NCI-H2107 treated with DMSO at 0.1 percent for 48 hours (cell line): ENCODE measurements around the gene HLX.

Source experiments
- DNase-seq: peaks from one replicate; lab custom pipeline; 2025; ENCODE audit not compliant: unreplicated experiment; lab: John Stamatoyannopoulos, UW

HLX gene

DNA sequence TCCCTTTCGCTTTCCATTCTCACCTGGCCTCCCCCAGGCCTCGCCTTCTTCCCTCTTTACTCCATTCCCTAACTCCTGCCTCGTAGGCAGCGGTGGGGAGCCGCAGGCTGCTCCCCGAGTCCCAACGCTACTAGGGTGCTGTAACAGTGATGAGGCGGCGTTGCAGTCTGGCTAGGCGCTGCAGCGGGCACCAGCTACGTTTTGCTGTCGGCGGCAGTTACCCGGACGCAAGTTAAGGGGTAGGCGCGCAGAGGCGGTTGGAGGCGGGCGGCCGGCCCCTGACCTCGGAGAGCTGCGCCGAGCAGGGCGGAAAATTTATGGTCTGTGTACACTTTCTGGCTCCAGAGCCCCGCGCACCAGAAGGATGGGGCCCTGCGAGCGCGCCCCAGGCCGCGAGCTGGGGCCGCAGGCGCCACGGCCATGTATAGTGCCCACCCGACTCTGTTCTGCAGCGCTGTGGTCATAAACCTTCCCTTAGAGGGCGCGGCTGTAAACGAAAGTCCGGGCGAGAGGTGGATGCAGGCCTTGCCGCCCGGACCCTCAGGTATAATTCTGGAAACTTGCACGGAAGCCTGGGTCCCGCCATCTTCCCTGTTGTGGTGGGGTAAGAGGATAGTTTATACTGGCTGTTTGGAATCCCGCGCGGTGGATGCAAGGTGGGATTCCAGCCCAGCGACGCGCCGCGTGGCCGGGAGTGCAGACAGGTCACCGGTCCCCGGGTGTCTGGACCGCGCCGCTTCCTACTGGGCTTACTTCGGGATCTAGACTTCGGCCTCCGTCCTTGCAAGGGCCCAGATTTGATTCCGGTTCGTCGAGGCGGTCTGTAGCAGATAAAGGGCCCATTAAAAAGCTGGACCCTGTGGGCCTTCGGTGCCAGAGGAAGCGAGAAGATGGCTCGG is 15.0 kb downstream of the HLX start:
- no peak for DNase-seq

DNA sequence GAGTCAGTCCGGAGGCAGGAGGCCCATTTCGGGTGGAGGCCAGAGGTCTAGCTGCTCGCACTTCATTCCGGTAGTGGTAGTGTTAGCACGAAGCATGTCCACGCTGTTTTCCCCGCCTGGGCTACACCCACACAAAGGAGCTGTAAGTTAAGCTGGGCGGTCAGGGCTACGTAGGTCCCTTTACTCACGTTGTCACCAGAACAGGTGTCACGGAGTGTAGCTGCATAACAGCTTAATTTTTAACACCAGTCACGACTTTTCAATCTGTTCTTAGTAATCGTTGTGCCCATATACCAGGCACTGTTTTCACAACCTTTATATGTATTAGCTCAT is 15.6 kb downstream of the HLX start:
- DNase-seq, result no peak

DNA sequence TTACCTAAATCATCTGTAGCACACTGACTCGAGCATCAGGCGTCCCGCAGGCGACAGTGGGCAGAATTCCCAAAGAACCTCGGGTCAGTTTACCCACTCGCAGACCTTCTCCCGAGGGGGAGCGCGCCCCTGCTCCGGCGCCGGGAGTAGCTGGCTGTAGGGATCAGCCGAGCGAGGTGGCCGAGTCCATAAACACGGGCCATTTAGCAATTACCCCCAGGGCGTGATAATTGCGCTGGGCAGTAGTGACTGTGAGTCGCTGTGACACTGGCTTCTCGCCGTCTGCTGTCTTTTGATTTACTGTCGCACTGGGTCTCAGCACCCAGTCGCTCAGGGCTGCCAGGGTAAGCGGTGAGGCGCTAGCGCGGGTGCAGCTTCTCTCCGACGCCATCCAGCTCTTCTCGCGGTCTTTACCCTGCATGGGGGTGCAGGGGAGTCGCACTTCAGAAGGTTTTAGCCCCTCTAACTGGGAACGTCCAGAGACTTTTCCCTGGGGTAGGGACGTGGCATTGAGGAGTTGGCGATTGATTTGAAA is 16.2 kb downstream of the HLX start:
- DNase-seq, result no peak

DNA sequence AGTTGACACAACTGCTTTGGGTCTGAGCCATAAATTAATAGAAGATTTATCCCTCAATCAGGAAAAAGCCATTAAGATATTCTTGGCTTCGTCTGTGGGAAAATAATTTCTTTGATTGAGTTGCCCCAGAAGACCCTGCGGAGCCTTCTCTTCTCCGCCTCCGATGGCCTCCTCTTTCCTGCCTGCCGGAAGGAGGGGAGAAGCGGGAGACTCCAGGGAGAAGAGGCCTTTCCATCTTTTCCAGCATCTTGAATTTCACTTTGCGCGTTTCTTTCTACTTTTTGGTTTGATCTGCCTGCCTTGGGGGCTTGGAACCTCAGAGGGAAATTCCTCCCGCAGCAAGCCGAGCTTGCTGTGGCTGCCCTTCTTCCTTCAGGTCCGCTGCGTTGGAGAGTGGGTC is 16.8 kb downstream of the HLX start:
- no peak for DNase-seq

DNA sequence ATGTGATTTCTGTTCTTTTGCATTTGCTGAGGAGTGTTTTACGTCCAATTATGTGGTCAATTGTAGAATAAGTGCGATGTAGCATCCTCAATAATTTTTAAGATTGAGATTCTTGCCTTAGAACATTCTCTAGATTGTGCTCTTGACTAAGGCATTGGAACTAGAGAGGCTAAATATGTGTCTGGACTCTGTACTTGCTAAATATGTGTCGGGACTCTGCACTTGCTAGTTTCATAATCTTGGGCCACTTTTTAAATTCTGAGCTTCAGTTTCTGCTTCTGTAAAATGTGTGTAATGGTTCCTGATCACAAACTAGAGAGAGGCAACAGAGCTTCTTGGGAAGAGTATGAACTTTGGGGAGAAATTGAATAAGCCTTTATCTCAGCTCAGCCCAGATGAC is 21.6 kb downstream of the HLX start:
- no peak for DNase-seq

DNA sequence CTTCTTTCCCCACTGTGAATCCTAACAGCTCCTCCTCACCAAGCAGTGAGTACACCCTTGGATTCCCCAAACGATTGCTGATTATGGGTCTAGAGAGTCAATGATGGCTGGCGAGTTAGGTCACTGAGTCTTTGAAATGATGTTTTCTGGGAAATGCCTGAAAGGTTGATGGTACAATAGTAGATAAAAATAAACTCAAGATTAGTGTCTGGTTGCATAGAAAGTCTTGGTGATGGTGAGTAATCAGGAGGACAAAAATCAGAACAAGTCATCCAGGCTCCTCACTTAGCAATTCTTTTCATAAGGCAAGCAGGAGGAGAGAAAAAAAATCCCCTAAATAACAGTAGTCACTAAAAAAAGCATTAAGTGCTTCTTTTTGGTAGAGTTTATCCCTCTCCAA is 22.6 kb downstream of the HLX start:
- no peak for DNase-seq

DNA sequence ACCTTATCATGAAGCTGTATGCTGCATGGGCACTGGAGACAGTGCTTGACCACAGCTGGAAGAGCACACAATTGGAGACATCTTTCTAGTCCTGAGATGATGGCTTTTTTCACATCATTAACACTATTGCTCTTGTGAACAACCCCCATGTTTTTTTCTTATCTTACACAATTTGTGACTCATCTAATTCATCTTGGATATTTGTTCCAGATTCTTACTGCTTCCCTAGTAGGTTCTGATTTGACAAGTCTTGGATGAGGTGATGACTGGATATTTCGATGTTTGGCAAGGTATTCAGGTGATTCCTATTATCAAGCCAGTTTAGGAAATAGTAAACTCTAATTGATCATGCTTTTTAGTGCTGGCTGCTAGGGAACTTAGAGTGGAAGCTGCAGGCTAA is 23.7 kb downstream of the HLX start:
- no peak for DNase-seq

DNA sequence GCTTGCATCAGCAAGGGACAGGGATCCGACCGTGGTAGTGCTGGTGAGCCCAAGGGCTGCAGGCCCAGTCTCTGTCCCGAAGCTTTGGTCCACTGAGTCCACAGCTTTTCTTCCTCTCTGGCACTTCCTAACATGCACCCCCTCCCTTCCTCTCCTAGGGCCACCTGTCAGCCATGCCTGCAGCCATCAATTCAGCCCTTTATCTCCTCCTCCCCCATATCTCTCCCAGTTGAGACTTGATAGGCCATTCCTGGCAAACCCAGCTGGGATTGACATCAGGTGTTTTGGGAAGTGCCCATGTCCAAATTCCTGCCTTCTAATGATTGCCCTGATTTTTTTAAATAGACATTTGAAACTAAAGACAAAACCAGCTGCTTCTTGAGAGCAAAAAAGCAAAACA is 25.6 kb downstream of the HLX start:
- DNase-seq, result no peak

DNA sequence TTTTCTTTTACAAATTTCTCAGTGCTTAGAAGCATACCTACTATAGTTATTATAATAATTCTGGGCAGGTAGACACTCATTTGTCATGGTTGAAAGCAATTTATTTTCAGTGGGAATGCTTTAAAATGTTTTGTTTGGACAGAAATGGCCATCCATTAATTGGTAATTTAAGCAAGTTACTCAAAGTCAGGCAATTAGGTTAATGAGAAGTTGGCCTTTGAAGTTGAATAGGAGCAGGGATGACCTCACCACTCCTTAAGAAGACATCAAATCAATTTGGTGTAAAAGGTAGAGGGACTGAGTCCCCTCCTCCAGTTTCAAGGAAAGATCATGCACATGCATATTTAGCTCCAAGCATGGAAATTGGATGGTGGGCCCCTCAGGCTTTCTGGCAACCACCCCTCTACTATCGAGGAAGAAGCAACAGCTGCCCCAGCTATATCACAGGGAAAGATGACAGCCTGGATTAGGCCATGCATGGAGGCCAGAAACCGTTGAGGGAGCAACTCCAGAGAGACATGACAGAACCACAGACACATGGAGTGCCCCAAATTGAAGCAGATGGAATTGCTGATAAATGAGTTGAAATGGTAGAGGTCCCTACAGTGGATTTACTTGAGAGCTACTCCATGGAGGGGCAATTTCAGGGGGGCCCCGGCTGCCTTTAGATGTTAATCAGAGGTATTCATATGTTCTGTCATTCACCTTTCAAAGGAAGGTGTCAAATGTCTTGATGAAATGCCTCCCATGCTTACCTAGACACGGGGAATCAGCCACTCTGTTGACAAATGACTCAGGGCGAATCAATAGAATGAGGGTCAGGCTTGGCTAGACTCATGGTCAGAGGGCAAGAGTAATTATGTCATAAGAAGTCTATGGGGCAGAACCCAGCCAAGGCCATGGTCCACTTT is 26.7 kb downstream of the HLX start:
- DNase-seq, result no peak

DNA sequence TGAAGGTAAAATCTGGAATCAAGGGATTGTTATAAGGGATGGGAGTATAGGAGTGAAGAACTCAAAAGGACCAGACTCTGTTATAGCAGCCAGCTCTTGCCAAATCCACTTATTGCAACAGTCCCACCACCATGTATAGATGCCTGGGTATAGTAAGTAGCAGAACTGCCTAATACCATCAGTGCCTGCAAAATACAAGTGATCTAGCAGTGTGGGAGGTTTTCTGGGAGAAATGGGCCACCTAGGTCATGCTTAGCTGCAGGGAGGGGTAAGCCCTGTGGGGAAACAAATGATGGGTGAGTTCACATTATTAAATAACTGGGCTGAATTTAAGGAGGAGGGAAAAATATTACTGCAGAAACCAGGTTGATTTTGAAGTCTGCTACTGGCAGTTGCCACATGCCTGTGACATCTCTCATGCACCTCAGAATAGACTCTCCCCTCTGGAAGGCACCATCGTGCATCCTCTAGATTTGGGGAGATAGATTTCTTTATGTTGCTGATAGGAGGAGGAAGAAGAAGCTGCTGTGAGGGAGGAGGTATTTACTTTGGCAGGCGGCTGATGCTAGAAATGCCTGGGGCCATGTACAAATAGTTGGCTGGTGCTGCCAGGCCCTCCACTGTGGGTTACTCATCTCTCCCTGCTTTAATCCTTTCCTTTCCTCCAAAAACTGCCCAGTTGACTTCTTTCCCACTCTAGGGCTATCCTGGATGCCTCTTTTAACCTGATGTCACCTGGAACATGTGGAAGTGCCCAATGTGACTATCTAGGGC is 27.5 kb downstream of the HLX start:
- no peak for DNase-seq

DNA sequence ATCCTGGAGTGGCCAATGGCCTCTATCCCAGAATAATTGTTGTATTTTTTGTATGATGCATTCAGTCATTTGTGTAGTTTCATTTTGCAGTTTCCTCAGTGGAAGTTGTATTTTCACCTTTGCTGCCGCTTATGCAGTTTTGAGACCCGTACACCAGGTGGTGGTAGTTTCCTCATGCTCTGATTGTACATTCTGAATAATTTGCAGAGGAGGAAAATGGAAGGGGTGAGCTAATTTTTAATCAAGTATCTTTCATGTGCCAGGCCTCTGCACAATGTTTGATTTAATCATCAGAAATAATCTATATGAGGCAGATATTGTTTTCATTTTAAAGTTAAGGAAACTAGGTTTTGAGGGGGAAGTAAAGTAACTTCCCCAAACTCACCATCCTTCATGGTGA is 29.5 kb downstream of the HLX start:
- DNase-seq, result no peak

DNA sequence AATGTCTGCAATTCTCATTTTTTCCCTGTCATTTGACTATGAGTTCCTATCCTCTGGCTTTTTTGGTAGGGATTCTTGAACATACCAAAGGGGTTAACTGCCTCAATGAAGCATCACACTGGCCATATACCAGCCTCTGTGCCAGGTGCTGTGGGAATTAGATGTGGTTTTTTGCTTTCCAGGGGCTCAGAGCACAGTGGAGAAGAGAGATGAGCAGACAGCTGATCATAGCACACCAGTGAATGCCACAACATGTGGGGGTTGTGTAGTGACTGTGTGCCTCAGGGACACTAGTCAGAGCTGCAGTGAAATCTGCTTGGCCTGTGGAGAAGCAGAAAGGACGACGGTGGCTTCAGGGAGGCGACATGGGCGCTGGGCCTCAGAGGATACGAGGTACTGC is 30.8 kb downstream of the HLX start:
- no peak for DNase-seq

DNA sequence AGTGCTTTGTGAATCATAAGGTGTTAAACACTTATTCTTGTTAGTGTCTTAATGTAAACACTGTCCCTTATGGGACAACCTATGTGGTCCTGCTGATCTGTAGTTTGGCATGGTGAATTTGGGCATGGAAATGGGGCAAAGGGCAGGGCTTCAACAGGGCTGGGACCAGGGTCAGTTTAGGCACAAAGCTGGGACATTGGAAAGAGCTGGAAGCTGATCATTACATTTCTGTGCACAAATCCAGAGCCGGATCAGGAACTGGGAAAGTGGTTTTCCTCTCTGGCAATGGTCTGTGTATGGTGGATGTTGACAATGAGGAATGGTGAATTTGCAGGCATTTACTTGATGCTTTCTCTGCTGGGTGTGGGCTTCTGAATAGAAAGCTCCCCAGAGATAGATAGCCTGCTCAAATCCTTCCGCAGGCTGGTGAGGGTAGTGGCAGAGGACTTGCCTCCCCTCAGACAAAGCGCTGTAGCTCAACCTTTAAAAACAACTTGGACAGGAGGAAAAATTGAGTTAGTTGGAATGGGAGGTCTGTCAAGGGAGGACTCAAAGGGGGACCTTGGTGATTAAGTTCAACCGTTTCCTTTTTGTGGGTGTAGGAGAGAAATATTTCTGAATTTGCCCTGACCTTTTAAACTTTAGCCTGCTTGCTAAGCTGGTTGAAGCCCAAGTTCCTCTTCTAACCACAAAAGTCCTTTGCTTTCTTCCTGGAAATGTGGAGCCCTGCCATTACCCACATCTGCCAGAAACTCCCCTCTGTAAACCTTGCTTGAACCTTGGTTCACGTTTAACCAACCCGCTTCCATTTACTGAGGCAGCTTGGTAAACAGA is 35.3 kb downstream of the HLX start:
- DNase-seq, result no peak

DNA sequence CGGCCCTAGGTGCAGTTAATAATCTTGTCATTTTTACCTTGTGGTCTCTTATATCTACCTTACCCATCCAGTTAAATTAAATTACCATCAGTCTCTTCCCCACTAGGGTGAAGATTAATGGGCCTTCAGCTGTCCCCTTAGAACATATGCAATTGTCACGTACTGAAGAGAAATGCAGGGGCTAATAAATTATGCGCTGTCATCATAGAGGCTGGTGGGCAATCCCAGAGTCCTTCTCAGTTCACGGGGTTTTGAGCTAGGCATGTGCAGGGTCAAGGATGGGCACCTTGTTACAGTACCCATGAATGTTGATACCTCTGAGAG is 35.8 kb downstream of the HLX start:
- DNase-seq, result no peak

DNA sequence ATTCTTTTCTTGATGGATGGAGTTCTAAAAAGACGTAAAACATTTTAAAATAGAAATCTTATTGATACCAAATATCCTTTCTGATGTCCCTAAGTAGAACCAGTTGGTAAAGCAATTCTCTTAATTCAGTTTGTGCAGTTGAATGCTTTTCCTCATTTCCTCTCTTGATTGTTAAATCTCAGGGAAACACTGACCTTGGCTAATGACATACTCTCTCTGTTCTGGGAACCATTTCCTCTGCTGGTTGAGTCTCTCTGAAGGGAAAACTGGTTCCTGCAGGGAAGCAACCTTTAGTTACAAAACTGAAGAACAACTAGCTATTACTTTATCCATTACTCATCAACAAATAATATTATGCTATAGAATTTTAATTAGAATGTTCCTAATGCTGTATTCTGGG is 36.7 kb downstream of the HLX start:
- DNase-seq, result no peak

DNA sequence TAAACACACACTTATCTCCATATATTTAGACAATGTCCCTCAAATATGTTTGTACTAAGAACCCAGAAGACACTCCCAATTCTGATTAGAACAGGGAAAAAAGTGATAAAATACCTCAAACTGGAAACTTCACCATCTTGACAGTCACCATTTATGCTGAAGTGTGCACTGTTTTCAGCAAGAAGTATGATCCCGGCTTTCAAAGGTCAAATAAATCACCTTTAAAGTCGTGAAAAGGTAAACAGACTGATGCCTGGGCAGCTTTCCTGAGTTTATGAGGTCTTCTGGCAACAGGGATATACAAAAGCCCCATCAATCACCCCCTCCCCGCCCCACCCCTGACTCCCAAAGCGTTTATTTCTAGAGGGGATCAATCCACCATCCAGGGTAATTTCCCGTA is 37.9 kb downstream of the HLX start:
- no peak for DNase-seq

DNA sequence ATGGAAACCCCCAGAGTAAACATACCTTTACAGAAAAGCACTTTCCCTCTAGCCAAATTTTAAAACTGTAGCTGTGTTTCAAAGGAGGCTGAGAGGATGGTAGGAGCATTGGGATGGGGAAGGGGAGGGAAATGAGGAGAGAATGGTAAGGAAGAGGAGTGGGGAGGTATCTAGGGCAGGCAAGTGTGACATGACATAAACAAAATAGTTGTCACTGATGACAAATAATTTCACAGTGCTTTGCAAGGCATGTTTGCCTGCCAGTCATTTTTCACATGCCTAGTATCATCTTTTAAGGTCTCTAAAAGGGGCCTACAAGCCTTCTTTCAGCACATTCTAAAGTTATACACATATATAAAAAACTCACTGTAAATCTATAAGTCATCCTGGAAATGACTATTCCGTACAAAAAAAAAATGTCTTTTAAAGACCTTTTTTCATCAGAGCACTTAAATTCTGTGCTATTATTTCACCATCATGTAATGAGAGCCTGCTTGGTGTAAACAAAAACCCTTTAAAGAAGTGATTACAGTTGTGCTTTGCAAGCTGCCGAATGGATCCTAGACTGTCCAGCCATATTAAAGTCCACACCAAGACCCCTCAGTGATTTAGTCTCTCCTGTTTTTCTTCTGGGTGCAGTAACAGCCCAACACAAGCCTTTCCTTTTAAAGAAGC is 38.4 kb downstream of the HLX start:
- DNase-seq, result no peak

DNA sequence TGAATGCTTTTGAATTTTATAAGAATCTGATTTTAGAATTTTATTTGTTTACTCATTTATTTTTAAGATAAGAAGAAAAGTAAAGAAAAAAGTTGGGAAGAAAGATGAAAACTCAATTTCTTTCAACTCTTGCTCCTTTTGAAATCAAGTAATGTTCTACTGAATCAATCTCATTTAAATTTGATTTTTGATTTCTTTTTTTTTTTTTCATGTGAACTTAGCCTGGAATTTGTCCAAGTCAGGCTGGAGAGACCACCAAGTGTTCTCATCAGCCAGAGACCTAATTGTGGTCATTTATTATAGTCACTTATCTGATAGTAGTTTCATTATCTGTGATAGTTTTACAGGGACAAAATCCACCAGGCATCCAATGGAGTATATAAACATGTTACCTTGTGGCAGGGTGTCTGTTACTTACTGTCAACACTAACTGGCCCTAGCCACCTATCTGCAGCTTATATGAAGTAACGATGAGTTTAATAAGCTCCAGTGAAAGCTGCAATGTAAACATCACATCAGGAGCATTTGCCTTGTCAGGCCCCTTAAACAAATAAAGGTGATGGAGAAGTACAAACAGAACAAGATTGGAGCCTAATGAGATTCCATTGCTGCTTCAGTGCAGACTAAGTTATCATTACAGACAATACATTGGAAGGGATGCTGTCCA is 39.2 kb downstream of the HLX start:
- no peak for DNase-seq

DNA sequence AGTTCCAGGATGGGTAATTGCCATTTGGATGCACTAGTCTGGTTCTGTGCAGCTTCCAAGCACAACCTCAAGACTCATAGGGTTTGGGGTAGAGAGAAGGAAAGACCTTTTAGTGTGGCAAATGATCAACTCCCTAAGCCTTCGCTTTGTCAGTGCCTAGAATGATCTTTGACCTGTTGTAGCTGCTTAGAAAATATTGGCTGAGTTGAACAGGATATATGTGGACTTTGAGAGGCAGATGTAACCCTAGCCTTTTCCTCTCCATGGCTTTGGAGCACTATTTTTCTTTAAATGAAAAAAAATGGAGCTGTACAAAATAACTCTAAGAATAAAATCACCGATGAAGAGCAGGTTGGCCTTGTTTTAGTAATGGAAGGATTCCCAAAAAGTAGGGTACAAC is 41.7 kb downstream of the HLX start:
- no peak for DNase-seq

DNA sequence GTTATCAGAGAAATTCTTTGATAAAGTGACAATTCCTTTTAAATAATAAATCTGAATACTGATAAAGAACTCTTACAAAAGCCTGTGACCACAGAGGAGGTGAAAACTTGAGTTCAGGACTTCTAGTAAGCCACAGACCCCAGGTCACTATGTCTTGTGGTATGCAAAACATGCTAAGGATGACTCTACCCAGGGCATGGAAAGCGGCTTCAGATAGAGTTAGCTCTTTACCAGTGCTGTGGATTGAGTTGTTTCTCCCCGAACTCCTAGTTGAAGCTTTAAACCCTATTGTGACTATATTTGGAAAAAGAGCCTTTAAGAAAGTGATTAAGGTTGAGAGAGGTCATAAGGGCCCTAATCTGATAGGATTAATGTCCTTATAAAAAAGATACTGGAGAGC is 42.3 kb downstream of the HLX start:
- no peak for DNase-seq
